AML-193 (cell line): ENCODE measurements around the gene ABCG1.
"Not testable (repeated sequence)": the region's sequence is repeated elsewhere in the genome, so short reads cannot be mapped to it uniquely, and the experiment has no call there.

Experiments used
- DNase-seq, 2 experiments: peaks; one replicate each; lab custom pipeline; 2025; lab: John Stamatoyannopoulos, UW

The ABCG1 gene

DNA sequence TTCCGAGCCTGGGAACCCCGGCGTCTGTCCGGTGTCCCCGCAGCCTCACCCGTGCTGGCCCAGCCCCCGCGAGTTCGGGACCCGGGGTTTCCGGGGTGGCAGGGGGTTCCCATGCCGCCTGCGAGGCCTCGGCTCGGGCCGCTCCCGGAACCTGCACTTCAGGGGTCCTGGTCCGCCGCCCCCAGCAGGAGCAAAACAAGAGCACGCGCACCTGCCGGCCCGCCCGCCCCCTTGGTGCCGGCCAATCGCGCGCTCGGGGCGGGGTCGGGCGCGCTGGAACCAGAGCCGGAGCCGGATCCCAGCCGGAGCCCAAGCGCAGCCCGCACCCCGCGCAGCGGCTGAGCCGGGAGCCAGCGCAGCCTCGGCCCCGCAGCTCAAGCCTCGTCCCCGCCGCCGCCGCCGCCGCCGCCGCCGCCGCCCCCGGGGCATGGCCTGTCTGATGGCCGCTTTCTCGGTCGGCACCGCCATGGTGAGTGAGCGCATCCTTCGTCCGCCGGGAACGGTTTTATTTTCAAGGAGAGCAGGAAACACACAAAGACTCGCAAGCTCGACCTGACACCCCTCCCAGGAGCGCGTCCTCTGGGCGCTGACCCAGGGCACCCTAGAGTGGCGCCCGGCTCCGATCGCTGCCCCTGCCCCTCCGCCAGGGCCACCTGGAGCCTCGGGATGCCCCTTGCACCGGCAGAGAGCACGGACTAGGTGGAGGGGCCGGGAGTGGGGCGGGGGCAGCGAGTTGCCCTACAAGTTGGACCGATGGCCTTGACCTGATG is at the start of gene ABCG1:
Gene ABCG1 (plus strand): TSS at position 305 of the 770 bp plus-strand sequence. CDS start 123 bp downstream, at position 428.
- DNase-seq: no peak

DNA sequence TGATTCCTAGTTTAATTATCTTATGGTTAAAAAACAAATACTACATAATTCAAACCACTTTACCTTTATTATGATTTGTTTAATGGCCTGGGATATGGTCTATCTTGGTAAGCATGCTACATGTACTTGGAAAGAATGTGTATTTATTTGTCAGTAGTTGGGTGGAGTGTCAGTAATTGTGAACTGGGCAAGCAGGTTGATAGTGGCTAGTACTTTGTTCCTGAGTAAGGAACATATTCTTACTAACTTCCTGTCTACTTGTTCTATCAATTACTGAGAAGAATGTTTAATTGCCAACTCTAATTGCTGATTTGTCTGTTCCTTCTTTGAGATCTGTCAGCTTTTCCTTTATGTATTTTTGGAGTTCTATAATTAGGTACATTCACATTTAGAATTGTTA is 49.2 kb upstream of the ABCG1 start:
- DNase-seq: no peak

DNA sequence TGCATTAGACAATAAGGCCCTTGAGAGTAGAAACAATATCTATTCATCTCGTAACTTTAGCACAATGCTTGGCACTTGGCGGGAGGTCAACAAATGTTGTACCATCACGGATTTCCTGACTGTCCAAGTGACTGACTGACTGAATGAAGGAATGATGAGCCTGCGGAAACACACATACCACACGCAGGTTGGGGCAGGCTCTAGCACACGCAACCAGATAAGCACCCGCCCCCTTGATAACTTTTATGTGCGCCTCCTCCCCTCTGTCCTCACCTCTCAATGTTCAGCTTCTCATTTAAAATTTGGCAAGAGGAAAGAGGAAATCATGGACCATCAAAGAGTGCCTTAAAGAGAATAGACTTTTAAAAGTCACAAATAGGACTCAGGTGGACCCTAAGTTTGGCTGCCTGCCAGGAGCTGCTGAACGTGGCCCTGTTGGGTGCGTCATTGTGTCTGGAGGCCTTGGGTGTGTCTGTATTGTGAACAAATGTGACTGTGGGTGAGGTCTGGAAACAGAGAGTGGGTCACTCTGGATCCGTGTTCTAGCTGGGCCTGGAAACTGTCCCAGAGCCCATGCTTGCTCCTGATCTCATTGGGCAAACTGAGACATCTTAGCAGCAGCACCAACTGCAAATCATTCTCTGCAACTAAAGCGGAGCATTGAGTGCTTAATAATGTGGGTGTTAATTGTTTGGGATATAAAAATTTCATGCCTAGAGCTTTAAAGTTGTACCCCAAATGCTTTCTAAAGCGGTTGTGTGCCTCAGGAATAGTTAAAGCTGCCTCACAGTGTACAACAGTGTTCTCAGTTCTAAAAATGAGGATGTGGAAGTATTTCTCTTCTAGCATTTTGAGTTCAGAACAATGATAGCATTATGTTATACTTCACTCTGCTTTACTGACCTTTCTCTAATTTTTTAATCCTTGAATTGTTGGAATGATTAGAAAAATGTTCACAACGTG is 47.6 kb upstream of the ABCG1 start:
- no peak for DNase-seq

DNA sequence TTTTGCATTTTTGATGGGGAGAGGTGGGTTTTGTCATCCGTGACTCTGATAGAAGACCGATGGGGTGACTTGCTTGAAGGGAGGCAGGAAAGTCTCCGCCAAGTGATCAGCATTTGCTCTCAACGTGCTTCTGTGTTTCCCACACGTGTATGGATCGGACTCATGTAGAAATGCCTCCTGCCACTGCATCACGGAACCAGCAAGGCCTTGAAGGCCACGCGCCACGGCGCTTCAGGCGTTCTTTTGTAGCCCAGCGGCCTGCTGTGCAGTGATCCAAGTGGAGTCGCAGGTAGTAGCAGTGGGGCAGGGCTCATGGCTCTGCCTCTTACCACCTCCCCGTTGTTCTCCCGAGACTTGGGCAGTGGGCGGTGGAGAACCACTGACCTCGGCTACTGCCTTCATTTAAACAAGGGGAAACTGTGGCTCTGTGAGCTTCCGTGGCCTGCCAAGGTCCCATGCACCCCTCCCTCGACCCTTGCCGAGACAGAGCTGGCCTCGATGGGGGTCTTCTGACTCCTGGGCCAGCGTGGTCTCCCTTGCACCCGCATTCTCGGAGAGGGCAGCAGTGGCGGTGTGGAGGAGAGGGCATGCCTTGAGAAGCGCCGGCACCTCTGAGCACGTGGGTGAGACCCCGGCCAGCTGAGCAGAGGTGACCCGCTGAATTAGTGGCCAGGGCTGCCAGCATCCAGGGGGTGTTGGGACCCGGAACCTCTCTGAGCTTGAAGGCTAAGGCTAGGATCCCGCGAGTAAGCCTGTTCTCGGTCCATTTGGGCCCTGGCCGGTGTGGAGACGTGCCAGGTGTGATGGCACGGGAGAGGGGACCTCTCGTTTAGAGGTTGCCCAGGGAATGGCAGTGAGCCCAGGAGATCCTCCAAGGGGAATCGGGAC is 46.1 kb upstream of the ABCG1 start:
- no peak for DNase-seq

DNA sequence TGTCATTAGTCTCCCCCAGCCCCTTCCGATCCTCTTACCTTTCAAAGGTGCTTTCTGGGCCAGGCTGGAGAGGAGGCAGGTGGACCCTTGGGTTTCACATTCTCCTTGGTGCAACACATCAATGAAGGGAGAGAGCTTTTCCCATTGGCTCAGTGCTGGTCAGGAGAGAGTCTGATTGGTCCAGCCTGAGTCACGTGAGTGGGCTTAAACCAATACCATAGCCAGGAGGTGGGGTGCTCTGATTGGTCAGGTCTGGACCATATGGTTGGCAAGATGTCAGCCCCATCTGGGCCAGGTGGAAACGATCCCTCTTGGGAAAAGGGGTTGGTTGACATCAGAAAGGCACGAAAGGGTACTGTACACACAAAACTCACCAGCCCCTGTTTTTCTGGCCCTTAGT is 44.8 kb upstream of the ABCG1 start:
- DNase-seq: no peak

DNA sequence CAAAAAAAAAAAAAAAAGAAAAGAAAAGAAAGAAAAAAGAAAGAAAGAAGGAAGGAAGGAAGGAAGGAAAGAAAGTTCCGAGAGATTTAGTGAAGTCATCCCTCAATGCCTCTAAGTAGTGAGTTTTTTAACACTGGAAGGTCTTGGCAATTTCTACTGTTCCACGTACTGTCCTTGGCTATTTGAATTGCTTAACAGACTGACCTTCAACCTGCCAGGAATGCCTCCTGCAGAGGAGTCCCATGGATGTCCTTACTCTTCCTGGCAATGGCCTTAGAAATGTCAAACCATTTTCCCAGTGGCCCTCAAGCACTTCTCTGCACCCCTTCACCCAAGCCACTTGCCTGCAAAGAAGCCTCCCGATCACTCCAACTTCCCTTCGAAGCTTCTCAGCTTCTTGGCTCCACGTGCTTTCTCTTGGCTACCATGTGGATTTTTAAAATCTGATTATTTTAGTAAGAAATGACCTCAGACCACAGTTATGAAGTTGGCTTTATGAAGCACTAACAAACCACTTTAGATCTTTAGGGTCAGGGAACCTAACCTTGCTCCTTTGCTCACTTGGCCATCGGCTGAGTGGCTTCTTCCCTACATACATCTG is 43.7 kb upstream of the ABCG1 start:
- no peak for DNase-seq

DNA sequence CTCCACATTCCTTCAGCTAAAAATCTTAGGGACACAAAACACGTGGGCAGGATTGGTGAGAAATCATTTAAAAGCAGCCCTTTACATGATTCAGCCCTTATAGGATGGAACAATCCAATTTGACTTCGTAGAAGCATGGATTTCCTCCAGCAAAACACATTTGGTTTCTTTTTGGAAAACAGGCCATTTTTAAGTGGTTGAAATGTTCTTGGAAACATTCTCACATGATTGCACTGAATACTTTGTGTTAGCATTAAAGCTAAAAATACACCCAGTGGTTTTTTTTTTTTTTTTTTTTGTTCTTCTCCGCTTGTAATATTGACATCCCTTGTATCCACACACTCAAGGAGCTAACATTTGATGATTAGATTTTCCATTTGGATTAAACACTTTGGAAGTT is 42.1 kb upstream of the ABCG1 start:
- no peak for DNase-seq

DNA sequence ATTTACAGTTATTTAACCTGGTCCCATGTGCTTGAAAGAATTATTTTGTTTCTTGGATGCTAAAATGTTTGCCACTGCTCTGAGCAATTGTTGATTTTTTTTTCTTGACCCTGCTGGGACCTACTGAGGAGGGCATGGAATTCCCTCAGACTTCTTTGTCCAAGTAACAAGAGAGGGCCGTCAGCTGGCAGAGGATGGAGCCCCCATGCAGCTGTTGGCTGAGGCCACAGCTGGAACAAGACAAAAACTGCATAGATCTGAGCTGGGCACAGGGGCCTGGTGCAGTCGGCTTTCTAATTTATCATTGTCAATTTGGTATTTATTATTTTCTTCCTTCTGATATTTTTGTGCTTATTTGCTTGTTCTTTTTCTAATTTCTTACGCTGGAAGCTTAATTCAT is 39.6 kb upstream of the ABCG1 start:
- DNase-seq: no peak

DNA sequence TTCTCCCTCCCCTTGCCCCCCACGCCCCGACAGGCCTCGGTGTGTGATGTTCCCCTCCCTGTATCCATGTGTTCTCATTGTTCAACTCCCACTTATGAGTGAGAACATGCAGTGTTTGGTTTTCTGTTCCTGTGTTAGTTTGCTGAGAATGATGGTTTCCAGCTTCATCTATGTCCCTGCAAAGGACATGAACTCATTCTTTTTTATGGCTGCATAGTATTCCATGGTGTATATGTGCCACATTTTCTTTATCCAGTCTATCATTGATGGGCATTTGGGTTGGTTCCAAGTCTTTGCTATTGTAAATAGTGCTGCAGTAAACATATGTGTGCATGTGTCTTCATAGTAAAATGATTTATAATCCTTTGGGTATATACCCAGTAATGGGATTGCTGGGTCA is 38.9 kb upstream of the ABCG1 start:
- DNase-seq: not testable (repeated sequence)

DNA sequence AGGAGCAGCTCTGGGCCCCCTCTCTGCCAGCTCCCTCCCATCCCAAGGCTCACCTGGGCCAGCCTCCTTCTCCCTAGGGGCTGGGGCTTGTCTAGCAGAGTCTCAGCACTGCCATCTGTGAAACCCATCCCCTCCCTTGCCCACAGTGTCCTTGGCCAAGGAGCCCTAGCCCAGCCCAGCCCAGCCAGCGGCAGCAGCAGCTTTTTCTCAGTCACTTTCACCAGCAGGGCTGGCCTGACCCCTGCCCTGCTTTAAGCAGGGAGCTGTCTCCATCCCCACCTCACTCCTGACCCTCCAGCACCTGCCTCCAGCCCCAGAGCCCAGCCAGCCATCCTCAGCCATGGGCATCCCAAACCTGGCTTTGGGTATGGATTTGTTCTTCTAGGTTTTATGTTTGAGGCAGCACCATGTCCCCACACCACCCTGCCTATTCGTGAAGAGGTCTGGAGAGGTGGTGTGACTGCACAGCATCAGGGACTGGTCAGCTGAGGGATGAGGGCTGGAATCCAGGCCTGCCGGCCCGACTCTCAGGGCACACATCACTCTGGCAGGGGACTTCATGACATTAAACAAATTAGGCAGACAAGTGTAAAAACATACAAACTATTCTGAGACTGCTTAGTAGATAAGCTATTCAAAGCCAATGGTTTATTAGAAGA is 36.1 kb upstream of the ABCG1 start:
- no peak for DNase-seq

DNA sequence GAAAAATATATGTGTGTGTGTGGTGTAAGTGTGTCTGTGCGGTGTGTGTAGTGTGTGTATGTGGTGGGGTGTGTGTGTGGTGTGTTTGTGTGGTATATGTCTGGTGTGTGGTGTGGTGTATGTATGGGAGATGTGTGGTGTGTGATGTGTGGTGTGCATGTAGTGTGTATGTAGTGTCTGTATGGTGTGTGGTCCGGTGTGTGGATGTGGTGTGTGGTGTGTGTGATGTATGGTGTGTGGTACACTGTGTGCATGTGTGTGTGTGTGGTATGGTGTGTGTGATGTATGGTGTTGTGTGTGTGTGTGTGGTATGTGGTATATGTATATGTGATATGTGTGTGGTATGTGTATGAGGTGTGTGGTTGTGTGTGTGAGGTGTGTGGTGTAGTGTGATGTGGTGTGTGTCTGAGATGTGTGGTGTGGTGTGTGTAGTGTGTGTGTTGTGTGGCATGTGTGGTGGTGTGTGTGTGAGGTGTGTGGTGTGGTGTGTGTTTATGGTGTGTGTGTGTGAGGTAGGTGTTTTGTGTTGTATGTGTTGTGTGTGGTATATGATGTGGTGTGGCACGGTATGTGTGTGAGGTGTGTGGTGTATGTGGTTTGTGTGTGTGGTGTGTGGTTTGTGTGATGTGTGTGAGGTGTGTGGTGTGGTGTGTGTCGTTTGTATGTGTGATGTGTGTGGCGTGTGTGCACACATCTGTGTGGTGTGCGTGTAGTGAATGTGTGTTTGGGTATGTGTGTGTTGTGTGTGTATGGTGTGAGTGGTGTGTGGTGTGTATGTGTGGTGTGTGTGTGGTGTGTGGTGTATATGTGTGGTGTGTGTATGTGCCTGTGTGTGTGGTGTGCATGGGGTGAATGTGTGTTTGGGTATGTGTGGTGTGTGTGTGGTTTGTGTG is 35.3 kb upstream of the ABCG1 start:
- DNase-seq: no peak

DNA sequence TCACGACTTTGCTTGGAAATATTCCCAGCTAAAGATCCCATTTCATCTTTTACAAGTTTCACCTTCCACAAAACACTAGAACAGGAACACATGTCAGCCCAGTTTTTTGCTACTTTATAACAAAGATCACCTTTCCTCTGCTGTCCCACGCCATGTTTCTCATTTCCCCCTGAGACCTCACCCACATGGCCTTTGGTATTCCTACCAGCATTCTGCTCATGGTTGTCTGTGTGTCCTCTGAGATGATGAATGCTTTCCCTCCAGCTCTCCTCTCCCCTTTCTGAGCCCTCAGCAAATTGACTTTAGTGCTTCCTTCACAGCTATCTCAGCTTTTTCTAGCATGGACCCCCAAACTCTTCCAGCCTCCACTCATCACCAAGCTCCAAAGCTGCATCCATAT is 32.3 kb upstream of the ABCG1 start:
- no peak for DNase-seq

DNA sequence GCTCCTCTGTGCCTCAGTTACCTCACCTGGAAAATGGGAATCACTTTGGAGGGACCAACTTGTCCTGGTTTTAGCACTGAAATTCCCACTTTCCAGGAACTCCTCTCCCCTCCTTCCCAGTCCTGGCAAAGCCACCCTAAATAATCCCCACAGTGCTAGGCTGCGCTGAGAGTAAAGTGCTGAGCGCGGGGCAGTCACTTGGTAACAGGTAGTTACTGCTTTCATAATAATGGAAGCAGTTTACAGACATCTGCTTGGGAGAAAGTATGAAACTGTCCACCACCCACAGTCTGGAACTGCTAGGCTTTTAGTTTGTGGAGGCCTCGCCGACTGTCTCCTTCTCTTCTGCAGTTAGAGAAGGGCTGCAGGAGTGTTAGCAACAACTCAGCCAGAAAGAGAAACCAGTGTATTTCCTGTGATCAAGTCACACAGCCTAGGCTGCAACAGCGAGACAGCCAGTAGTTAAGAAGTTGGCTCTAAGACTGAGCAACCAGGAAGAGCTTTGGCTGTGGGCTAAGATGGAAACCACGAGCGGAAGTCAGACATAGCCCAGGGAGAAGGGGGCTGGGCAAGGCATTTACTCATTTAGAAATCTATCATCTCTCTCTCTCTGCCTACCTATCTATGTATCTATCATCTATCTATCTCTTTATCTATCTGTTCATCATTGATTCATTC is 30.8 kb upstream of the ABCG1 start:
- DNase-seq: peak; percentile 94 to 95

DNA sequence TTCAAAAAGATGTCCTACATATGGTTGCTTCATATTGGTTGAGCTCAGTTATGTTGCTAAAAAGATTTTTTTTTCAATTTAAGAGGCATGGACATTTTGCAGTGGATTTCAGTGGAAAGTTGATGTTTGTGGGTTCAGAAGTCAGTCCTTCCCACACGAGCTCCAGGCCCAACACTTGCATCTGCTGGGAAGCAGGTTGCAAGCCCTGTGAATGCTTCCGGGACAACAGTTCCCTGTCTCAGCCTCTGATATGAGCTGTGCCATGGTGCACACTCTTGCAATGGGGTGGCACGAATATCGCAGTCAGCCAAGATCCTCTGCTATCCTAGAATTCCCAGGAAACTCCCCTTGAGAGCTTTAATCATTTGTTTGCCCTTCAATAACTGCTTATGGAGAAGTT is 30.3 kb upstream of the ABCG1 start:
- no peak for DNase-seq

DNA sequence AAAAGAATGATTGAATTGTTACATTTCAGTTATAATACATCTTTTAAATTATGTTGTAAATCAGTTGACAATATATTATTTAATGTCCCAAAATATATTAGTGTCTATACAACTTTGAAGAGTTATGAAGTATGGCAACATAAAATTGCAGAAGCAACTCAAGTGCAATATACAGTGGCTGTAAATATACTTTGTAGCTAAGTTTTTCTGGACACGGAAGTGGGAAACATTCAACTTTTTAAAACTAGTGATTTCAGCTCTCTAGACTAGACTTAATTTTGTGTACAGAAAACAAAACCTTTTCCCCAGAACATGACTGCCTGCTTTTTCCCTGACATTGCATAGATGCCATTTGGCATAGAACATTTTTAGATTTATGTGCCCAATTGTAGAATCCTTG is 29.5 kb upstream of the ABCG1 start:
- DNase-seq: no peak

DNA sequence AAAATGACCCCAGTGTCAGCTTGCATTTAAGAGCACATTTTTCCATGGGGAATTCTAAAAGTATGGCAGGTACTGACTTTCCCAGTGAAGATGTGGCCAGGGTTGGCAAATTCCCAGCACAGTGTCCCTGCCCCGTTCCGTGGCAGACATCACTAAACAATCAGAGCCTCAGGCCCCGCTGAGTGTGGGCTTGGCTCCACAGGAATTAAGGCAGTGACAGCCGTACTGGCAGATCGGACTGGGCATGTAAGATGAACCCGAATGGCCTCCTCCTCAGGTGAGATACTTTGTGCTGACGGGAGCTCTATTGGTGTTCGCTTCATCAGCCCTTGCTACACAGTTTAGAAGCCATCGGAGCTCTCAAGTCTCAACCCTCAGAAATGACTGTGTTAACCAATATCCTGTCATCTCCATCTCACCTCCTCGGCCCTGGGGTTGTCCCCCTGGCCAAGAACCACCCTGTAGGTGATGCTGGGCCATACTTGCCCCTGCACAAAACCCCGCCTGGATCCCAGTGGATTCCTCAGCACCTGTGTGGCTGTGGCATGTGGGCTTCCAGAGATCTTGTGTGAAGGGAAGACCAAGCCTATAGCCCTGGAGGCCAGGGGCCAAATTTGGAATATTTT is 29.0 kb upstream of the ABCG1 start:
- DNase-seq: no peak

DNA sequence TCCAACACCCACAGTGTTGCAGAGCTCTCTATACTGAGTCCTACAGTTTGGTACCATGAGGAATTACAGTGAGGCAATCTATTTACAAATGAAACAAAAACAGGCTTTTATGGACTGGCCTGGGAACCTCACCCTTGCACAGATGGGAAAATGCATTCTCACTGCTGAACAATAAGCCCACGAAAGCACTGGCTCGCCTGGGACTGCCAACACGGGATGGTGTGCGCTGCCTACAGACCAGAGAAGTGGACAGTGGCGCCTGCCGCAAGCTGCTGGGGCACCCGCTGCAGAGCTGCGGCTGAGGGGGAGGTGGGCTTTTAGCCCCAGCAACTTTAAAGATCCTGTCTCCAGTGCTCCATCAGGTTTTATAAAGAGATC is 28.5 kb upstream of the ABCG1 start:
- no peak for DNase-seq

DNA sequence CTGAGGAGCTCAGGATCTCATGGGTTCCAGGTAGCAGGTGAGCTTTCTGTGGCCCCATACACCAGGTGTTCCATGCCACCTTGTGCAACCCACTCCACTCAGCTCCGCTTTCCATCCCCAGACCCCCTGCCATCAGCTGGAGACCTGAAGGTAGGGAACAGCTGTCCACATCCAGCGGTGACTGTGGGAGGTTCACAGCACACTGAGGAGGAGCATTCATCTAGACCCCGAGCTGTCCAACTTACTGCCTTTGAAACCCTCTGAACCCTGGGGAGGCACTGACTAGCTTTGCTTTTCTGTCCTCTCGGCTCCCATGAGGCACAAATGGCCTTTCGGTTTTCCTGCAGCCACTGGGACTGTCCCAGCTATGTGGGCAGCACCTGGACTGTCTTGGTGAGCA is 27.9 kb upstream of the ABCG1 start:
- DNase-seq: no peak
